GM21786 (cell line): ENCODE results near the gene STAT1.
"Not testable (repeated sequence)": the region's sequence is repeated elsewhere in the genome, so short reads cannot be mapped to it uniquely, and the experiment has no call there.

Experiments
- ATAC-seq: cut with Tn5 transposase; IDR thresholded peaks from one replicate; pipeline ENCODE4 v1.9.1; 2021; ENCODE audit not compliant: unreplicated experiment

Gene STAT1

DNA sequence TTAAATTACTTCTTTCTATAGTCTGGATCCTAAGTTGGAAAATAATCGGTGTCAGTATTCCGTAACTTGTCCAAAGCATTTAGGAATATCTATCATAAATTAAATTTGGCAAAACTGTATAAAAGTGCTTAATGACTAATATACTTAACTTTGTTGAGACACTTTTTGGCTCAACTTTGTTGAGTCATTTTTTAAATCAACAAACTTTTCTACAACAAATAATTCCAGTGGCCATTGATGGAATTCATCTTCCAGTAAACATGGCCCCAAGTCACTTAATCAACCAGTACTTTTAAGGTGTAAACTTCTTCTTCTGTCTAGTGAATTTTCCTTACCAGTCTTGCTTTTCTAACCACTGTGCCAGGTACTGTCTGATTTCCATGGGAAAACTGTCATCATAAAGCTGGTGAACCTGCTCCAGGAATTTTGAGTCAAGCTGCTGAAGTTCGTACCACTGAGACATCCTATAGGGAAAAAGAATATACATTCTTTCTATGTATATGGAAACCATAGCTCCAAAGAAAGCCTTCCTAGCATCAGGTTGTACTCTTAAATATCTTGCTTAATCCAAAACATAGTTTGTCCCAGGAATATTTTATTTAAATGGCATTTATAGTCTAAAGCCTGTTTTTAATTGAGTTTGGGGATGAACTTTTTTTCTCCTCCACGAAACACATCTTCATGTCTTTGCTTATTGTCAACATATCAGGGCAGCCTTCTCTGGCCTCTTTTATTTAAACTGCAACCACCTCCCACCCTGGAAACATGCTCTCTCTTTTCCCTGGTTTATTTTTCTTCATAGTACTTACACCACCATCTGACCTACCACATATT is 4.2 kb downstream of the STAT1 start:
- no peak for ATAC-seq

DNA sequence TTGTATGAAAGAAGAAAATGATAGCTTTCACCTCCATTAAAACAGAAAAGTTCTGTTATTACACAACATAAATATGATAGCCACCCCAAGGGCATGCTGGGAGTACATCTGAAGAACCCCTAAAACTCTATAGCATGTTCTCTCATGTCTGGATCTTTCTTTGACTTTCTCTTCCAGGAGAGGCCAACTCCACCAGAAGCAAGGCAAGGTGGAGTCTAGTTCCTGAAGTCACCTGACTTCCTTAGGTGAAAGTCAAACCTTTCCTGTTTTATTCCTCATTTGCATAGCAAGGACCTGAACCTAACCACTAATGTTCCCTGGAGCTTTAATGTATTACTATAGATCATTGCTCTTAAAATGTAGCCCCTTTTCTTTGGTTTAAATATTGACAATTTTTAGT is 5.7 kb downstream of the STAT1 start:
- no peak for ATAC-seq

DNA sequence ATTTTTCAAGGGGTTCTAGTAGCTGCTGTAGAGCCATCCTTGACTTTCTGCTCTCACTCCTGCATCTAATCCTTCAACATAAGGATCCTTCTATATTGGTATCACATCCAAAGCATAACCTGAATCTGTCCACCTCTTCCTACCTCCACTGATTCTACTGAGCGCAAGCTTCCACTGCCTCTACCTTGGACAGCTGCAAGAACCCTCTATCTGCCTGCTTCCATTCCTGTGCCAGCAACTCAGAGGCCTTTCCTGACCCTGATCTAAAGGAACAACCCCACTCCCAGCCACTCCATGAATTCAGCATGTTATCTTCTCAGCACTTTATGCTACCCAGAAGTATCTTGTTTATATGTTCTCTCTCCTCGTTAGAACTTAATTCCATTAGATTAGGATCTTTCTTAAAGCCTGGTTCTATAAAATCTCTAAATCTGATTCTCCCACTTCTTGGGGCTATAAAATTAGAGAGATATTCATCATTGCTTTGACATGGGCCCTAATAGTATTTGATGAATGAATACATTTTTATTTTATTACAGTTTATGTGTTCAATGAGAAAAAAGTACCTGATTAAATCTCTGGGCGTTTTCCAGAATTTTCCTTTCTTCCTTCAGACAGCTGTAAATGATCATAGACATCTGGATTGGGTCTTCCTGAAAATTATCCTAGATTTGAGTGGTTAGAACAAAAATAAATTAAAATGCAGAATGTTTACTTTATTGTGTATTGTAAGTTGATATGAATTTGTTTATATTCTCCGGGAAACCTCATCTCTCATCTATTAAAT is 6.8 kb downstream of the STAT1 start:
- ATAC-seq = no peak

DNA sequence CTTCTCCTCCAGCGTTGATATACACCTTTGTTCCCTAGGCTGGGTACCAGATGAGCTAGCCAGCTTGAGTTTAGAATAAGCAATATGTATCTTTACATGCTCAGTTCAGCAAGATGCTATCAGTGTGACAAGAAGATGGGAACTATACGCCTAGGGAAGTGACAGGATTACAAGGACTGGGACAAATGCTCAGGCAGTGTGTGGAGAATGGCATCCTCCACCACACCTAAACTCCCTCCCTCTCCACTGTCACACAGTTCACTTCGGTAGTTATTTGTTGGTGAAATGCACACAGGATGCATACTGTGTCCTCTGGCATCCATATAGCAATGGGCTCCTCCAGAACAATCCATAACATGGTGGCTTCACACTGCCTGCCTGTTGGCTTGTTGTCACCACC is 7.7 kb downstream of the STAT1 start:
- no peak for ATAC-seq

DNA sequence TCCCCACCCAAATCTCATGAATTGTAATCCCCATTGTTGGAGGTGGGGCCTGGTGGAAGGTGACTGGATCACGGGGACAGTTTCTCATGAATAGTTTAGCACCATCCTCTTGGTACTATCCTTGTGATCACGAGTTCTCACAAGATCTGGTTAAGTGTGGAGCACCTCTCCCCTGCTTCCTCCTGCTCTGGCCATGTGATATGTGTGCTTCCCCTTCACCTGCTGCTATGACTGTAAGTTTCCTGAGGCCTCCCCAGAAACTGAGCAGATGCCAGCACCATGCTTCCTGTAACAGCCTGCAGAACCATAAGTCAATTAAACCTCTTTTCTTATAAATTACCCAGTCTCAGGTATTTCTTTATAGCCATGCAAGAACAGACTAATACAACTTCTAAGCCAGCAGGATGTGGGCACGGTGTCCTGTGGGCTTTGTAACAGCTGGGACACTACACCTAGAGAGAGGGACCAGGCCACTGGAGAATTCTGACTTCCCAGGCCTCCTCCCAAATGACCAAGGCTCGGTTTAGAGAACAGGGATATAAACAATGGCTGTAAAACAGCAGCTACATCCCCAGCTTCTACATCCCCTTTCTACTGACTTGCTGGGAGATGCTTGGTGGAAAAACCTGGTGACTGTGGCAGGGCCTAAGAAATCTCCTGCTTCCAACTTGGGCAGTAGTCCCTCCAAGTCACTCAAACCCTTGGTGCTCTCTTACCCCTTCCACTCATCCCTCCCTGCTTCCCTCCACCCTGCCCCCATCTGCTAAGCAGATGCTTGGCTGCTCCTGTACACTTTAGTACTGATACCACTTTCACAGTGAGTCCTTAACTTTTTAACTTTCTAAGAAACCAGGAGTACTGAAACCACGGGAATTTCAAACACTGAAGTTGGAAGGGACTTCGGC is 10.3 kb downstream of the STAT1 start:
- no peak for ATAC-seq

DNA sequence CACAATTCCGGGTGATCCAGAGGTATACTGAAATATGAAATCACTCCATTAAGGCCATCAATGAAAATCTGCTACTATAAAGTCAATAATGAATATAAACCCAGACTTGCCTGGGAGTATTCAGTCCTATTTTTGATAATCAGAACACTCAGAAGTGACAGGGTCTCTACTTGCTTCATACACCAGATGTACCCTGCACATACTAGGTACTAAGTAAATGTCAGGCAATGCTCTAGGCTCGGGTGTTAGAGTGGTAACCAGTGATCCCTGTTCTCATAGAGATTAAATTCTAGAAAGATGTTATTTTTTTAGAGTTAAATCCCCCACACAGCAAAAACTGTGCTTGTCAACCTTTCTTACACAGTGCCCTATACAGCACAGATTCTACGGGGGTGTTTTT is 12.3 kb downstream of the STAT1 start:
- ATAC-seq = no peak

DNA sequence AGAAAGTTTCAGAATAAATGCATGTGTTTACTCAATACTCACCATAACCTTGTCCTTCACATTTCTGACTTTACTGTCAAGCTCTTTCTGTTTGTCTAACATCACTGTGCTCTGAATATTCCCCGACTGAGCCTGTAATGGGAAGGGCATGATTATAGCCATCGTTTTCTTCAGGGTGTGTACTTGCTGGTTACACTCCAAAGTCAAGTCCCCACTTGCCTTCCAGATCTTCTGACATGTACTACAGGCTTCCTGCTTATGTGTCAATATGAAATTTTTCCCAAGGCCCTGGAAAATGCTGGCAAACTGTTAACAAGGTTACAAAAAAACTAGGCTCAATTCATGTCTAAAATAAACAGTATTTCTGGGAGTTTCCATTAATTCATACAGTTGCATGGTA is 12.9 kb downstream of the STAT1 start:
- ATAC-seq = no peak

DNA sequence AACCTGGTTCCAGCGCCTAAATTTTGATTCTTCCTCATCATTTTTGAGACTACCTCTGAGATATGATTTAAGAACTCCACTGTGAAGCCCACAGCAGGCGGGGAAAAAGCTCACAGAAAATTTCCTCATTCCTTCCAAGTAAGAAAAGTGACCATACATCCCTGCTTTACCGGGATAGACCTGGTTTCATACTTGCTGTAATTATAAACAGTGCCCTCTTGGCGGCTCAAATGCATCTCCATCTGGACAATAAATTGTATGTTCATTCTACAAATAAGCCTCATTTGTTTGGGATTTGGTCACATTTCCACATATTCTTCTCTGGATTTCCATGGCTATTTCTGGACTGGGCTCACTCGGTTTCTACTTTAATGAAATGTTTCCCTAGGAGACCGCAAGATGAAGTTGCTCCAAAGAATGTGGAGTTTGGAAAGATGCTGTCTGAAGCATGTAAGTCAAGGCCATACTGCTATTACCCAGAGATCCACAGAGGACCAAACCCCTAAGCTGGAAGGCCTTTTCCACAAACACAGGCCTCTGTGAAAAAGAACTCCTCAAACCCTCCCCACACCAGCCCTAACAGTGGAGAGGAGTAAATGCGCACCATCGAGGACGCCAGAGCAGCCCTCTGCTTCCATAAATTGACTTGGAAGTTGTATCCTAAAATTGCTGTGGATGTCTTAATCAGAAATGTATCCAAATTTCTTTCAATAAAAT is 13.9 kb downstream of the STAT1 start:
- ATAC-seq = no peak

DNA sequence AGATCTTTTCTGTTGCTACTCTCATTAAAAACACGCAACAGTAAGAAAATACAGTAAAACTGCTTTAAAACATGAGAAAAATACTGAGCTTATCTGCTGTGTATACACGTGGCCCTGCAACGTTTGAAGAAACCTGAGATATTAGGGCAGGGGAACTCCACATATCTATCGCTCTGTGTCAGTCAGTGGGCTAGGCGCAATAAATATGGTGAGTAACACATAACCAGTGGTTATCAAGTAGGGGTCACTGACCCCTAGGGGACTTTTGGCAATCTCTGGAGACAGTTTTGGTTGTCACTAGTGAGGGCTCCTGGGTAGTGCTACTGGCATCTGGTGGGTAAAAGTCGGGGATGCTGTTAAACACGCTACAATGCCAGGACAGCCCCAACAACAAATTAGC is 14.9 kb downstream of the STAT1 start:
- no peak for ATAC-seq

DNA sequence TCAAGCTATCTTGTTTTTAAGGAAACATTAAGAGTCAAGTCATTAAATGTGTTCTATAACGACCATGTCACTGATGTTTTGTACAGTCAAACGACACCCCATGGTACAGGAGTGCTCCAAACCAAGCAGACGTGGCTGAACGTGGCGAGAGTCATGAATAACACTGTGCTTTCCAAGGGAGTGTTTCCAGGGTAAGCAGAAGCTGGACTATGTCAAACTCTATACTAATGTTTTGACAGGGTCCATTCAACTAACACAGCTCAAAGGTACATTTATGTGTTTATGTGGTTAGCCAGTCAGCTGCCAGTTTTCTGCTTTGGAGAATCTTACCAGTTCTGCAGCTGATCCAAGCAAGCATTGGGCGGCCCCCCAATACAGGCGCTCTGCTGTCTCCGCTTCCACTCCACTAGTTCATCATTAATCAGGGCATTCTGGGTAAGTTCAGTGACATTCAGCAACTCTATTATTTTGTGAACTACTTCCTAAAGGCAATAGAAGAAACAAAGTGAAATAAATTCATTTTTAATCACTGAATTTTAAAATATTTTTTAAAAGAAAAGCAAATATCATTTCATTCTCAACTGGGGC is 16.4 kb downstream of the STAT1 start:
- ATAC-seq = no peak

DNA sequence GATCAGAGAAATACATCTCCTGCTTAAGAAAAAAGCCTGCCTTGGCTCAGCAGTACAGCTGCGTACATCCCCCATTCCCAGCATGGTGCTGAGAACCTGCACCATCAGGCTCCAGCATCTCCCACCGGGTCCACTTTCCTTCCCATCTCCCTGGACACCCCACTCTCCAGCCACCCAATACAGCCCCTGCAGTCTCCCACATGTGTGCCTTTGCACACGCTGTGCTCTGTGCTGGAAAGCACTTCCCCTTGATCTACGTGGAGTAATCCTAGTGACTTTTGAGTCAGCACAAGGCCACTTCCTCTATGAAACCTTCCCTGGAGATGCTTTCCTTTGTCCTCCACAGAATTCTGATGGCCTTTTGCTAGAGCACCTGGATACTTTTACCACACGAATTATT is 17.0 kb downstream of the STAT1 start:
- ATAC-seq = no peak

DNA sequence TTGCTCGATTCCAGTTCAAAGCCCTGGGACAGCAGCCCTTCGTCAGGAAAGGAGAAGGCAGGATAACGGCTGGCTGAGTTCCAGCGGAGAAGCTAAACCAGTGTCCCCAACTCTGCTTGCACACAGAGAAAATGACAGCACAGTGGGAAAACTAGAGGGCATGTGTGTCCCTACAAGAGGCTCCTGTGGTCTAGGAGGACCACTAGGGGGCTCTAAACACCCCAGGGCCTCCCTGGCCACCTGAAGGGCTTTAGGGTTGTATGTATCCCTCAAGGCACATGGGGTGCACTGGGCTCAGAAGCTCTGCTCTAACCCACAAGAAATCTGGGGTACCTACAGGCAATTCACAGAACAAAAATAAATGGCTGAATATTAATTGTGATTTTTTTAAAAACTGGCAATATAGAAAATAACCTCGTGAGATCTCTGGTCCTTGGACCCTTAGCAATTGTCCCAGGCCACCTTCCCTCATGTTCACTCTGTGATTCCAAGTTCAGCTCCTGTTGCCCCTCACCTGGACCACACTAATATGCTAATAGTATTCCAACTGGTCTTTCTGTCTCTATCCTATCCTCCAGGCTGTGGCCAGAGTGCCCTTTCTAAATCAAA is 17.5 kb downstream of the STAT1 start:
- ATAC-seq = no peak

DNA sequence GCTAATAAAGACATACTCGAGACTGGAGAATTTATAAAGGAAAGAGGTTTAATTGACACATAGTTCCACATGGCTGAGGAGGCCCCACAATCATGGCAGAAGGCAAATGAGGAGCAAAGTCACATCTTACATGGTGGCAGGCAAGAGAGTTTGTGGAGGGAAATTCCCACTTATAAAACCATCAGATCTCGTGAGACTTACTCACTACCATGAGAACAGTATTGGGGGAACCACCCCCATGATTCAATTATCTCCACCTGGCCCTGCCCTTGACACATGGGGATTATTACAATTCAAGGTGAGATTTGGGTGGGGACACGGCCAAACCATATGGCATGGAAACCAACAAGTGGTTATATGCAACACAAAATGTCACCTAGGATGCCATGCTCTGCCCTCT is 18.7 kb downstream of the STAT1 start:
- not testable (repeated sequence) for ATAC-seq

DNA sequence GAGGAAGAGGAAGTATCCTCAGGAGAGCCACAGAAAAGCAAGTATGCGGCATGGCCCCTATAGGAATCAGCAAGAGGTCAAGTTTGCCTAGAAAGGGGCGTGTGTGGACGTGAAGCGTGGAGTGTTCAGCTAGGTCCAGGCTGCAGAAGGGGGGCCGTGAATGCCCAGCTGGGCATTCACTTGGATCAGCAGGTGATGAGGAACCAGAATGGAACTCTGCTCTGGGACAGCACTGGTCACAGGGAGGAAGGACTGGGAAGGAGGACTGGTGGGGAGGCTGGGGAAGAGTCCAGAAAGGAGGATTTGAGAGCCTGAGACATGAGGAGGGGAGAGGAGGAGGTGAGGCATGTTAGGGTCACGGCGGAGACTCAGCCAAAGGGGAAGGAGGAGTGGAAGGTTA is 19.8 kb downstream of the STAT1 start:
- no peak for ATAC-seq

DNA sequence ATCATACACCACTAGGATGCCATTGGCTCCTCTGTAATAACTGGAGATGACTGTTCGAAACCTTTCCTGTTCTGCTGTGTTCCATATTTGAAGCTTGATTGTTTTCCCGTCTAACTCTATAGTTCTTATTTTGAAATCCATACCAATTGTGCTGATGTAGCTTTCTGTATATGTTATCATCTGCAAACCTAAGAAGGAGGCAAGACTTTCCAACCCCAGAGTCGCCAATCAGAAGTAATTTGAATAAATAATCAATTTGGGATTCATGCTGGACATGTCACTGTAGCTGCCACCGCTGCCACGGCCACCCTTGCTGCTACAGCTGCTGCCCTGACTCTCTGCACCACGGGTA is 20.7 kb downstream of the STAT1 start:
- ATAC-seq = no peak

DNA sequence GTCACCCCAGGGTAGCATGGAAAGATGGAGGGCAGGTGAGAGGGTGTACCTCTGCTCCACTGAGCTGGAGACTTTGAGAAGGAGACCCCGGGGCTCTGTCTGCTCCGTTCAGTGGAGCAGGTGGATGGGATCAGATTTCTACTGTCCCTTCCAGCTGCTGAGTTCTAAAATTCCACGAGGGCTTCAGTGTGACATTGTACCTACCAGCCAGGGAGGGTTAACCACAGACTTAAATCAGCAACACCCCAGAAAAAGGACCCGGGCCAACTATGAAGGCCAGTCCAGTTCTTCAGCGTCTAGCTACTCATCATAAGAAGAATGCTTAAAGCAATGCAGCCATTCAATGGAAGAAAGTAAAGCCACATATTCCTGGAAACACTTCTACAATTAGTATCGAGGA is 23.8 kb downstream of the STAT1 start:
- ATAC-seq = no peak

DNA sequence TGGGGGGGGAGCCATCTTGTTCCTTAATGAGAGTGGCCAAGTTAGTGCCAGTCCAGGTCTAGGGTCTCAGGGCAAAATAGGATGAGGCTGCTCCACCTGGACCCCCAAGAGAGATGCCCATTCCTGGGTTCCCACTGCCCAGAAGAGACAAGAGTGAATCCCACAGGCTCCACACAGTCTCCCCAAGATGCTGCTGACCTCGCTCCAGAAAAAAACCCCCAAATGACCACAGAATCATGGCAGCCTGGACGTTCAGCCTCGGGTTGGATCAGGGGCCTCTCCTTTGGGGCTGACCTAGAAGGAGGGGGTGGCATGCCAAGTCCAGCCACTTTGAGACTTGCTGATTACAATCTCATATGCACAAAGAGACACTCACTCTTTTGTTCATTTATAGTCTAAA is 25.1 kb downstream of the STAT1 start:
- no peak for ATAC-seq

DNA sequence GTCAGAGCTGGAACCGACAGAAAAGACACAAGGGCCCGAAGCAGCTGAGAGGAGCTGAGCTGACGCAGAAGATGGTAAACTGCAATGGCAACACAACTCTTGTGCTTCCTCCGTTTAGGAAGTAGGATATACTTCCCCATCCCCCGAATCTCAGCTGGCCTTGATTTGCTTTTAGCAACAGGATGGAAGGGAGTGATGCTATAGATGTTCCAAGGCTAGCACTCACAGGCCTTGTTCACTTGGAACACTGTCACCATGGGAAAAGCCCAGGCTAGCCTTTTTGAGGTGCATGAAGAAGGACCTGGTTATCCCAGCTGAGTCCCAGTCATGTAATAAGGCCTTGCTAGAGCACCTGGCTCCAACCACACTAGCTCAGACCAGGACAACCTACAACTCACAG is 26.0 kb downstream of the STAT1 start:
- ATAC-seq = no peak

DNA sequence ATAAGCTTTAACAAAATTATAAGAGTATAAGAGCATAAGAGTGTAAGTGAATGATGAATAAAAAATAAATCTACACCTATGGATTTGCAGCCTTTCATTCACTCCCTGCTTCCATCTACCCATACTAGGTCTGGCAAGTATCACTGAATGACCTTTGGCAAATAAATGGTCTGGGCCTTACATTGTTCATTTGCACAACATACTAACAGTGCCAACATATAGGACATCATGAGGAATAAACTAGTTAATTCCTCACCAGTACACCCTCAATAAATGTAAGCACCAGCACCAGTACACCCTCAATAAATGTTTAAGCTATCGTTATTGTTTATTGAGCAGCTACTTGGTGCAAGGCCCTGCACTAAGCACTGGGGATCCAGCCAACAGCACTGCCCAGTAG is 26.9 kb downstream of the STAT1 start:
- no peak for ATAC-seq
